ENCODE results near the gene TM9SF1. TPM values are rescaled to one million over a fixed set of nuclear protein-coding genes. Genes with fewer than 3 reads are reported as not detected.

Gene TM9SF1
- total and polyA plus RNA-seq, 10 of the 15 experiments (the other 5 are each of a cell fraction or from before 2014, with no cell fraction given) = 7.2 to 39.2 (median 17.6) TPM

DNA sequence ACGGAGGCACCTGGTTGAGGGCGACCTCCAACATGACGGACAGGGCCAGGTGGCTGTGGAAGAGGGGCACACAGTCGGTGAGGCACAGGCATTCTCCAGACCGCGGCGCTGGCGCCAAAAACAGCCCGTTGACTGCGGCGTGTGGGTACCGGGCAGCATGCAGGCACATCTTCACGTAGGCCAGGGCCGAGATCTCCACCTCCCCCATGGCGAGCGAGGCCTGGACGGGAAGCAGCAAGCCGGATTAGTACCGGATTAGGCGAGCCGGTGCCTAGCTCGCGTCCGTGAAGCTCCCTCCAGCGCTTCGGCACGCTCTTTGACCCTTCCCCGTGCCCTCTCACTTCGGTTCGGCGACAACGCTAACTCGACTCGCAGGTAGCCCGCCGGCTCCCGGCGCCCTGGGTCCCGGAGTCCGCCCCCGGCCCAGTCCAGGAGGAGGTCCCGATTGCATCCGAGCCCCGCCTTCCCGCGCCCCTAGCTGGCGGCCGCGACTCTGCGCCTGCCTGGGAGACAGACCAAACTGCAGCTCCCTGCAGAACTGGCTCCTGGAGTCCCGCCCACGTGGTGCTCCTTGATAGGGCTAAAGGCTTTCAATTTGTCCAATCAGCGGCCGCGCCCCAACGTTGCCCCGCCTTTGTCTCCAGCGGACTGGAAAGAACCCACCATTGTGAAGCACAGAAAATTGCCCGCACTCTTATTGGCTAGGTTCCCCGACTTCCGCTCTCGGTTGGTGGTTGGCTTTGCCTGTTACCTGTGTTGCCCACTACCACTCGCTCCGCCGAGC, 54.0 kb downstream of the TM9SF1 start, which contains the start of gene EMC9 (continued):
- TF ChIP-seq, protein P1, sequence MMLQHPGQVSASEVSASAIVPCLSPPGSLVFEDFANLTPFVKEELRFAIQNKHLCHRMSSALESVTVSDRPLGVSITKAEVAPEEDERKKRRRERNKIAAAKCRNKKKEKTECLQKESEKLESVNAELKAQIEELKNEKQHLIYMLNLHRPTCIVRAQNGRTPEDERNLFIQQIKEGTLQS (IDR thresholded peaks at IDR 0.05; ENCODE audit: borderline replicate concordance, extremely low read depth, low read depth, low read length) = no peak
- no peak for TF ChIP-seq RELA (IDR thresholded peaks at IDR 0.05; ENCODE audit: borderline replicate concordance, partially characterized antibody)
- TF ChIP-seq, protein P2, sequence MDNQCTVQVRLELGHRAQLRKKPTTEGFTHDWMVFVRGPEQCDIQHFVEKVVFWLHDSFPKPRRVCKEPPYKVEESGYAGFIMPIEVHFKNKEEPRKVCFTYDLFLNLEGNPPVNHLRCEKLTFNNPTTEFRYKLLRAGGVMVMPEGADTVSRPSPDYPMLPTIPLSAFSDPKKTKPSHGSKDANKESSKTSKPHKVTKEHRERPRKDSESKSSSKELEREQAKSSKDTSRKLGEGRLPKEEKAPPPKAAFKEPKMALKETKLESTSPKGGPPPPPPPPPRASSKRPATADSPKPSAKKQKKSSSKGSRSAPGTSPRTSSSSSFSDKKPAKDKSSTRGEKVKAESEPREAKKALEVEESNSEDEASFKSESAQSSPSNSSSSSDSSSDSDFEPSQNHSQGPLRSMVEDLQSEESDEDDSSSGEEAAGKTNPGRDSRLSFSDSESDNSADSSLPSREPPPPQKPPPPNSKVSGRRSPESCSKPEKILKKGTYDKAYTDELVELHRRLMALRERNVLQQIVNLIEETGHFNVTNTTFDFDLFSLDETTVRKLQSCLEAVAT (IDR thresholded peaks at IDR 0.05) = peak; percentile 100
- TF ChIP-seq, protein P3, sequence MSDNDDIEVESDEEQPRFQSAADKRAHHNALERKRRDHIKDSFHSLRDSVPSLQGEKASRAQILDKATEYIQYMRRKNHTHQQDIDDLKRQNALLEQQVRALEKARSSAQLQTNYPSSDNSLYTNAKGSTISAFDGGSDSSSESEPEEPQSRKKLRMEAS (IDR thresholded peaks at IDR 0.05; ENCODE audit: low read depth, low read length) = peak; percentile 56; the same call in 1 of the 2 replicates
- no peak for TF ChIP-seq MEF2B (IDR thresholded peaks at IDR 0.05; ENCODE audit: partially characterized antibody, poor library complexity, severe bottlenecking)
- TF ChIP-seq, protein P4, sequence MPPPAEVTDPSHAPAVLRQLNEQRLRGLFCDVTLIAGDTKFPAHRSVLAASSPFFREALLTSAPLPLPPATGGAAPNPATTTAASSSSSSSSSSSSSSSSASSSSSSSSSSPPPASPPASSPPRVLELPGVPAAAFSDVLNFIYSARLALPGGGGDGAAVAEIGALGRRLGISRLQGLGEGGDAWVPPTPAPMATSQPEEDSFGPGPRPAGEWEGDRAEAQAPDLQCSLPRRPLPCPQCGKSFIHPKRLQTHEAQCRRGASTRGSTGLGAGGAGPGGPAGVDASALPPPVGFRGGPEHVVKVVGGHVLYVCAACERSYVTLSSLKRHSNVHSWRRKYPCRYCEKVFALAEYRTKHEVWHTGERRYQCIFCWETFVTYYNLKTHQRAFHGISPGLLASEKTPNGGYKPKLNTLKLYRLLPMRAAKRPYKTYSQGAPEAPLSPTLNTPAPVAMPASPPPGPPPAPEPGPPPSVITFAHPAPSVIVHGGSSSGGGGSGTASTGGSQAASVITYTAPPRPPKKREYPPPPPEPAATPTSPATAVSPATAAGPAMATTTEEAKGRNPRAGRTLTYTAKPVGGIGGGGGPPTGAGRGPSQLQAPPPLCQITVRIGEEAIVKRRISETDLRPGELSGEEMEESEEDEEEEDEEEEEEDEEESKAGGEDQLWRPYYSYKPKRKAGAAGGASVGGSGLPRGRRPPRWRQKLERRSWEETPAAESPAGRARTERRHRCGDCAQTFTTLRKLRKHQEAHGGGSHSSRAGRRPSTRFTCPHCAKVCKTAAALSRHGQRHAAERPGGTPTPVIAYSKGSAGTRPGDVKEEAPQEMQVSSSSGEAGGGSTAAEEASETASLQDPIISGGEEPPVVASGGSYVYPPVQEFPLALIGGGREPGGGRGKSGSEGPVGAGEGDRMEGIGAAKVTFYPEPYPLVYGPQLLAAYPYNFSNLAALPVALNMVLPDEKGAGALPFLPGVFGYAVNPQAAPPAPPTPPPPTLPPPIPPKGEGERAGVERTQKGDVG (CRISPR knock-in tag; IDR thresholded peaks at IDR 0.05) = no peak
- TF ChIP-seq EZH2 (IDR thresholded peaks at IDR 0.05; ENCODE audit: borderline replicate concordance, control insufficient read depth, low read depth, low read length) = no peak
- TF ChIP-seq TCF12 (IDR thresholded peaks at IDR 0.05; ENCODE audit: low read depth, low read length) = 0 out of 2 replicates have a peak, but pooled peaks have one; percentile 37
- TF ChIP-seq NRF1 (conservative IDR thresholded peaks at IDR 0.05; ENCODE audit: low read depth, low read length) = peak; percentile 38; the same call in 1 of the 2 replicates
- TF ChIP-seq SRF (IDR thresholded peaks at IDR 0.05; ENCODE audit: low read depth in 2 of 2, low read length in 2 of 2) = peak; percentile 36 to 70; a peak in 2 of 4 replicates
- peak; percentile 63 for TF ChIP-seq RUNX3 (IDR thresholded peaks at IDR 0.05; ENCODE audit: low read length)
- peak; percentile 58; the same call in 1 of the 2 replicates for TF ChIP-seq SMAD5 (IDR thresholded peaks at IDR 0.05; ENCODE audit: low read depth)
- TF ChIP-seq NFXL1 (IDR thresholded peaks at IDR 0.05; ENCODE audit: borderline replicate concordance) = no peak
- TF ChIP-seq ETV6 (conservative IDR thresholded peaks at IDR 0.05 in 1 of 2, IDR thresholded peaks at IDR 0.05 in 1 of 2; ENCODE audit: borderline replicate concordance in 1 of 2, low read depth in 1 of 2) = no peak
- TF ChIP-seq, protein P5, sequence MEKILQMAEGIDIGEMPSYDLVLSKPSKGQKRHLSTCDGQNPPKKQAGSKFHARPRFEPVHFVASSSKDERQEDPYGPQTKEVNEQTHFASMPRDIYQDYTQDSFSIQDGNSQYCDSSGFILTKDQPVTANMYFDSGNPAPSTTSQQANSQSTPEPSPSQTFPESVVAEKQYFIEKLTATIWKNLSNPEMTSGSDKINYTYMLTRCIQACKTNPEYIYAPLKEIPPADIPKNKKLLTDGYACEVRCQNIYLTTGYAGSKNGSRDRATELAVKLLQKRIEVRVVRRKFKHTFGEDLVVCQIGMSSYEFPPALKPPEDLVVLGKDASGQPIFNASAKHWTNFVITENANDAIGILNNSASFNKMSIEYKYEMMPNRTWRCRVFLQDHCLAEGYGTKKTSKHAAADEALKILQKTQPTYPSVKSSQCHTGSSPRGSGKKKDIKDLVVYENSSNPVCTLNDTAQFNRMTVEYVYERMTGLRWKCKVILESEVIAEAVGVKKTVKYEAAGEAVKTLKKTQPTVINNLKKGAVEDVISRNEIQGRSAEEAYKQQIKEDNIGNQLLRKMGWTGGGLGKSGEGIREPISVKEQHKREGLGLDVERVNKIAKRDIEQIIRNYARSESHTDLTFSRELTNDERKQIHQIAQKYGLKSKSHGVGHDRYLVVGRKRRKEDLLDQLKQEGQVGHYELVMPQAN (conservative IDR thresholded peaks at IDR 0.05) = peak; percentile 82
- TF ChIP-seq HCFC1 (IDR thresholded peaks at IDR 0.05; ENCODE audit: low read length) = peak; percentile 16
- TF ChIP-seq EP300 (IDR thresholded peaks at IDR 0.05; ENCODE audit: borderline replicate concordance in 1 of 2, control insufficient read depth in 1 of 2, low read depth in 2 of 2, low read length in 2 of 2) = peak in 1 of 2 experiments; percentile 58; a peak in 2 of 4 replicates
- peak; percentile 60 for TF ChIP-seq FOS (IDR thresholded peaks at IDR 0.05; ENCODE audit: borderline replicate concordance, extremely low read depth, insufficient read length)
- no peak for TF ChIP-seq RCOR1 (conservative IDR thresholded peaks at IDR 0.05; ENCODE audit: low read depth, low read length)
- peak; percentile 48; the same call in 1 of the 2 replicates for TF ChIP-seq CBFB (IDR thresholded peaks at IDR 0.05; ENCODE audit: low read depth)
- peak; percentile 72 for TF ChIP-seq GATAD2B (conservative IDR thresholded peaks at IDR 0.05; ENCODE audit: low read depth)

Measured in GM12878 (cell line).